SU-DHL-6 (cell line): Measurements from ENCODE around the gene RABGGTA.
"Not testable (repeated sequence)": the region's sequence is repeated elsewhere in the genome, so short reads cannot be mapped to it uniquely, and the experiment has no call there.

ENCODE experiments used
- H2AFZ ChIP-seq: fragments of 200-600 bp; sonication (generic); 2 replicates; pipeline ENCODE4 v1.6.1; 2014; ENCODE audit warnings: low read depth, mild to moderate bottlenecking, moderate library complexity, mixed read lengths, antibody characterized with exemption, low read length; ENCODE audit not compliant: severe bottlenecking
- H3F3A ChIP-seq: fragments of 200-600 bp; shearing (Covaris generic); 2 replicates; pipeline ENCODE4 v1.6.0; 2016; ENCODE audit warnings: antibody characterized with exemption, mild to moderate bottlenecking; ENCODE audit not compliant: insufficient read depth
- H3K27ac ChIP-seq: fragments of 200-600 bp; sonication (generic); 2 replicates; pipeline ENCODE4 v1.5.1; 2016; ENCODE audit warnings: low read depth, mild to moderate bottlenecking, low read length, moderate library complexity, mixed read lengths
- H3K27me3 ChIP-seq: fragments of 200-600 bp; sonication (generic), shearing (Covaris generic); 2 replicates; pipeline ENCODE4 v1.6.0; 2014; ENCODE audit warnings: mild to moderate bottlenecking, low read length
- H3K36me3 ChIP-seq: fragments of 200-600 bp; sonication (generic); 2 replicates; pipeline ENCODE4 v1.6.1; 2014; ENCODE audit warnings: mild to moderate bottlenecking, low read length, mixed read lengths
- H3K4me2 ChIP-seq: fragments of 300-600, 200-600 bp; shearing (Covaris generic), sonication (generic); 2 replicates; pipeline ENCODE4 v1.6.0; 2014; ENCODE audit warnings: low read length, low read depth, mild to moderate bottlenecking; ENCODE audit not compliant: poor library complexity, severe bottlenecking
- H3K4me3 ChIP-seq: fragments of 200-600 bp; sonication (generic); 2 replicates; pipeline ENCODE4 v1.5.1; 2014; ENCODE audit warnings: antibody characterized with exemption, low read length, mild to moderate bottlenecking, mixed read lengths; ENCODE audit not compliant: insufficient read depth, poor library complexity, severe bottlenecking
- H3K79me2 ChIP-seq: fragments of 200-600 bp; sonication (generic); 2 replicates; pipeline ENCODE4 v1.6.1; 2014; ENCODE audit warnings: mild to moderate bottlenecking, low read length, moderate library complexity; ENCODE audit not compliant: insufficient read depth
- H3K9ac ChIP-seq: fragments of 200-600 bp; sonication (generic); 2 replicates; pipeline ENCODE4 v1.7.0; 2014; ENCODE audit warnings: mild to moderate bottlenecking, low read length
- H3K9me2 ChIP-seq: fragments of 200-600 bp; sonication (generic); replicated peaks from 2 replicates; pipeline ENCODE4 v1.6.1; 2014; ENCODE audit warnings: low read length; ENCODE audit not compliant: insufficient read depth
- H3K9me3 ChIP-seq: fragments of 200-600 bp; sonication (generic); 2 replicates; pipeline ENCODE4 v1.6.1; 2014; ENCODE audit warnings: low read length, mixed read lengths; ENCODE audit not compliant: insufficient read depth
- H4K20me1 ChIP-seq: fragments of 200-600 bp; sonication (generic); 2 replicates; pipeline ENCODE4 v1.6.1; 2014; ENCODE audit warnings: low read depth, mild to moderate bottlenecking, antibody characterized with exemption, low read length, moderate library complexity, mixed read lengths
- CTCF ChIP-seq: fragments of 200-600 bp; sonication (generic); IDR thresholded peaks from one replicate; pipeline ENCODE4 v1.5.1; 2017; ENCODE audit warnings: antibody characterized with exemption, mild to moderate bottlenecking, low read length, moderate library complexity; ENCODE audit not compliant: insufficient read depth, poor library complexity, severe bottlenecking
- EZH2phosphoT487 ChIP-seq: fragments of 200-600 bp; sonication (generic), shearing (Covaris generic); conservative IDR thresholded peaks from 2 replicates; pipeline ENCODE4 v1.6.1; 2018; ENCODE audit warnings: mild to moderate bottlenecking, antibody characterized with exemption, low read length, moderate library complexity, mixed read lengths

Gene RABGGTA

GRCh38 chr14:24219521-24219920, 51.9 kb downstream of the RABGGTA start:
- Histone ChIP-seq H3K9me2 (no peaks in the 10 kb centered on the region), H2AFZ (no peak overlapping the region), H3K4me3 (no peak overlapping the region), H4K20me1 (no peaks in the 10 kb centered on the region), H3K9me3 (no peaks in the 10 kb centered on the region), H3K4me2 (no peak overlapping the region), H3K27ac (no peak overlapping the region), H3F3A (peaks cover 15% of the 10 kb centered on the region), H3K36me3 (no peaks in the 10 kb centered on the region), H3K27me3 (no peaks in the 10 kb centered on the region), H3K9ac (no peak overlapping the region), H3K79me2 (peaks cover 44% of the 10 kb centered on the region)
- TF ChIP-seq EZH2phosphoT487 (no peak), CTCF (no peak)

DNA sequence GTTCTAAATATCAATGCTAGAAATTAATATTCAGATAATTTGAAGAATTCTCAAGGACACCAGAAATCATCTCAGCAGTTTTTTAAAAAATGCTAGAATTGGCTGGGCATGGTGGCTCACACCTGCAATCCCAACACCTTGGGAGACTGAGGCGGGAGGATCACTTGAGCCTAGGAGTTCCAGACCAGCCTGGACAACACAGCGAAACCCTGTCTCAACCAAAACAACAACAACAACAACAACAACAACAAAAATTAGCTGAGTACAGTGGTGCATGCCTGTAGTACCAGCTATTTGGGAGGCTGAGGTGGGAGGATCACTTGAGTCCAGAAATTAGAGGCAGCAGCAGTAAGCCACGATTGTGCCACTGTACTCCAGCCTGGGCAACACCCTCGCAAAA, 52.3 kb downstream of the RABGGTA start:
- Histone ChIP-seq H3K9ac (no peak overlapping the region), H3K9me2 (no peaks in the 10 kb centered on the region), H3K4me2 (no peak overlapping the region), H2AFZ (no peak overlapping the region), H3F3A (peaks cover 19% of the 10 kb centered on the region), H3K27me3 (no peaks in the 10 kb centered on the region), H3K36me3 (no peaks in the 10 kb centered on the region), H3K27ac (no peak overlapping the region), H3K79me2 (peaks cover 40% of the 10 kb centered on the region), H3K4me3 (no peak overlapping the region), H3K9me3 (no peaks in the 10 kb centered on the region), H4K20me1 (no peaks in the 10 kb centered on the region)
- TF ChIP-seq CTCF (no peak), EZH2phosphoT487 (no peak)

DNA sequence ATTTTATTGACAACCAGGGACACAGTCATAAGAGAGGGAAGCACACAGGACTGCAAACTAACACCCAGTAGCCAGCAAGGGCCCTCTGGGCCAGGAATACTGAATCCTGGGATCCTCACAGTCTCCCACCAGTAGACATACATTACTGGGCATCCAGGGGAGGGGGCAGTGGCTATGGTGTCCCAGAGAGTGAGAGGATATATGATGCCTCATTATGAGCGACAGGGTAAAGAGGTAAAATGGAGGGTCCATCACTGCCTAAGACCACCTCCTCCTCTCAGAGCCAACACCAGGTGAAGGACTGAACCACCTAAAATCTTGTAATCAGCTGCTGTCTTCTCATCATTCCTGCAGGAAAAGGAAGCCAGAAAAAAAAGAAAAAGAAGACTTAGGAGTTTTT, 54.5 kb downstream of the RABGGTA start:
- not testable (repeated sequence) for H4K20me1 ChIP-seq, H3K9me2 ChIP-seq, H3K9me3 ChIP-seq, H2AFZ ChIP-seq, H3K36me3 ChIP-seq, H3K27ac ChIP-seq, H3K27me3 ChIP-seq, H3K4me2 ChIP-seq, H3K4me3 ChIP-seq, H3K9ac ChIP-seq
- Histone ChIP-seq H3K79me2 (peaks cover 22% of the 10 kb centered on the region), H3F3A (peaks cover 26% of the 10 kb centered on the region)

- Histone ChIP-seq H3K9me2 (no peaks in the 10 kb centered on the region), H4K20me1 (no peaks in the 10 kb centered on the region), H3K36me3 (no peaks in the 10 kb centered on the region), H3K27me3 (no peaks in the 10 kb centered on the region), H2AFZ (no peak overlapping the region), H3F3A (peaks cover 26% of the 10 kb centered on the region), H3K9me3 (no peaks in the 10 kb centered on the region), H3K79me2 (peaks cover 16% of the 10 kb centered on the region), H3K4me2 (peak overlapping the region; percentile 59), H3K27ac (0 out of 2 replicates have a peak overlapping the region, but pooled peaks have one; percentile 74), H3K4me3 (no peak overlapping the region), H3K9ac (peak overlapping the region; percentile 87; the same call in 1 of the 2 replicates)
- TF ChIP-seq CTCF (no peak), EZH2phosphoT487 (no peak)
Observed at GRCh38 chr14:24216345-24216699, 55.1 kb downstream of the RABGGTA start.
